ENCODE measurements around the gene MPP2. TPM values are rescaled to one million over a fixed set of nuclear protein-coding genes. Genes with fewer than 3 reads are reported as not detected.

Gene MPP2
- total and polyA plus RNA-seq, 2 of the 13 experiments (the other 11 are each of a cell fraction or from before 2014, with no cell fraction given), result 0.20 to 1.7 TPM

DNA sequence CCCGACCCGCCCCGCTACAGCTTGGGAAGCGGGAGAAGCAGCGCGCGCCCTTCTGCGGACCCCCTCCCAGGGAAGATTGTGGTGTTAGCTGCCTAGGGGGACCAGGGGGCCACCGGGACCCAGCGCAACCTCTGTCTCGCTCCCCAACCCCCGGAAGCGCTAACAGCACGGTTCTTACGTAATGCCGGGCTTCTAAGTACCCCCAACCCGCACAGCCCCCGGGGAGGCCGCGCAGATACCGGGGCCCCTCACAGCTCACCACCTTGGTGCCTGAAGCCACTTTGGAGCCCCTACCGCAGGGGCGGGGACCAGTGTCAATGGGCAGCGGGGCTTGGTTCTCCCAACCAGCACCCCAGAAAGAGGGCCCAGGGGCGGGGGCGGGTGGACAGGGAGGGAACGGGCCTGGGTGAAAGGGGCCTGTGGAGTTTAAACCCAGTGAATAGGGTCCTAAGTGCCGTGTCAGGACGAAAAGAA lies 348 bp downstream of the MPP2 start:
- peaks cover 2% of the 10 kb centered on the region; the same call in 1 of the 2 replicates for H4K20me1 ChIP-seq (ENCODE audit: insufficient read depth, low read length)
- FAIRE-seq, result no peak
- H3K27ac ChIP-seq (ENCODE audit: extremely low read length, insufficient read depth, low read length), result no peak overlapping the region
- ATAC-seq, result no peak; the same call in 2 of the 3 replicates
- H3K4me2 ChIP-seq (ENCODE audit: low read depth, low read length), result peak overlapping the region; percentile 63
- WGBS (ENCODE audit: low lambda C conversion rate), result 9% methylated on average over 22 of the region's 29 CpGs
- H2AFZ ChIP-seq (ENCODE audit: low read length), result no peak overlapping the region
- no peaks in the 10 kb centered on the region for H3K79me2 ChIP-seq (ENCODE audit: insufficient read depth, low read length)
- in situ Hi-C loops (cut with HindIII; ENCODE audit: extremely low pct_ligation_motif_present, low pct_unique_long_range_greater_than_20kb) (no loop called here), intact Hi-C loops (cut with micrococcal nuclease; ENCODE audit: unreplicated experiment) (no loop called here)
- H3K36me3 ChIP-seq (replicated peaks in 1 of 2; ENCODE audit: control insufficient read depth in 1 of 2, insufficient read depth in 2 of 2, low read length in 2 of 2), result no peaks in the 10 kb centered on the region
- peak overlapping the region; percentile 48 to 69 (median 60); a peak in 5 of 6 replicates for H3K4me3 ChIP-seq (replicated peaks in 1 of 3; ENCODE audit: insufficient read depth in 1 of 3, low read depth in 2 of 3, low read length in 3 of 3)
- peaks cover 22 to 85% of the 10 kb centered on the region in 2 experiments for H3K27me3 ChIP-seq (ENCODE audit: control insufficient read depth in 1 of 2, insufficient read depth in 2 of 2, low read length in 2 of 2)
- BruUV-seq (replicated peaks), result no TSS peak
- no peaks in the 10 kb centered on the region for H3K9me3 ChIP-seq (ENCODE audit: low read length)
- DNase-seq (ENCODE audit: low spot score), result no peak
- peaks cover 29% of the 10 kb centered on the region for H3K4me1 ChIP-seq (ENCODE audit: insufficient read depth, low read length)
- peak overlapping the region; percentile 4; the same call in 1 of the 2 replicates for H3K9ac ChIP-seq (ENCODE audit: insufficient read depth, low read depth, low read length)
- ChIA-PET POLR2A (no interaction called here), CTCF (ENCODE audit: low intra/inter-chr PET ratio, low total read pairs) (no interaction called here)
- peak; percentile 35; the same call in 1 of the 2 replicates for TF ChIP-seq HES4 (CRISPR knock-in tag; IDR thresholded peaks at IDR 0.05; ENCODE audit: borderline replicate concordance)
- TF ChIP-seq RAD51 (IDR thresholded peaks at IDR 0.05; ENCODE audit: borderline replicate concordance), result no peak
- TF ChIP-seq, protein P1, sequence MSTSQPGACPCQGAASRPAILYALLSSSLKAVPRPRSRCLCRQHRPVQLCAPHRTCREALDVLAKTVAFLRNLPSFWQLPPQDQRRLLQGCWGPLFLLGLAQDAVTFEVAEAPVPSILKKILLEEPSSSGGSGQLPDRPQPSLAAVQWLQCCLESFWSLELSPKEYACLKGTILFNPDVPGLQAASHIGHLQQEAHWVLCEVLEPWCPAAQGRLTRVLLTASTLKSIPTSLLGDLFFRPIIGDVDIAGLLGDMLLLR (CRISPR knock-in tag; IDR thresholded peaks at IDR 0.05), result no peak
- TF ChIP-seq NFIC (IDR thresholded peaks at IDR 0.05; ENCODE audit: low read length), result no peak
- TF ChIP-seq, protein P2, sequence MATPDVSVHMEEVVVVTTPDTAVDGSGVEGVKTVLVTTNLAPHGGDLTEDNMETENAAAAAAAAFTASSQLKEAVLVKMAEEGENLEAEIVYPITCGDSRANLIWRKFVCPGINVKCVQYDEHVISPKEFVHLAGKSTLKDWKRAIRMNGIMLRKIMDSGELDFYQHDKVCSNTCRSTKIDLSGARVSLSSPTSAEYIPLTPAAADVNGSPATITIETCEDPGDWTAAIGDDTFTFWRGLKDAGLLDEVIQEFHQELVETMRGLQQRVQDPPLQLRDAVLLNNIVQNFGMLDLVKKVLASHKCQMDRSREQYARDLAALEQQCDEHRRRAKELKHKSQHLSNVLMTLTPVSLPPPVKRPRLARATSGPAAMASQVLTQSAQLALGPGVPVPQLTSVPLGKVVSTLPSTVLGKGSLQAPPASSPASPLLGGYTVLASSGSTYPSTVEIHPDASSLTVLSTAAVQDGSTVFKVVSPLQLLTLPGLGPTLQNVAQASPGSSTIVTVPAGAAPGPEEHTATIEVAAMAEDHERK (CRISPR knock-in tag; IDR thresholded peaks at IDR 0.05; ENCODE audit: low read depth), result no peak
- TF ChIP-seq ZNF619 (CRISPR knock-in tag; IDR thresholded peaks at IDR 0.05), result no peak
- no peak for TF ChIP-seq KMT2A (CRISPR knock-in tag; IDR thresholded peaks at IDR 0.05)
- TF ChIP-seq, protein P3, sequence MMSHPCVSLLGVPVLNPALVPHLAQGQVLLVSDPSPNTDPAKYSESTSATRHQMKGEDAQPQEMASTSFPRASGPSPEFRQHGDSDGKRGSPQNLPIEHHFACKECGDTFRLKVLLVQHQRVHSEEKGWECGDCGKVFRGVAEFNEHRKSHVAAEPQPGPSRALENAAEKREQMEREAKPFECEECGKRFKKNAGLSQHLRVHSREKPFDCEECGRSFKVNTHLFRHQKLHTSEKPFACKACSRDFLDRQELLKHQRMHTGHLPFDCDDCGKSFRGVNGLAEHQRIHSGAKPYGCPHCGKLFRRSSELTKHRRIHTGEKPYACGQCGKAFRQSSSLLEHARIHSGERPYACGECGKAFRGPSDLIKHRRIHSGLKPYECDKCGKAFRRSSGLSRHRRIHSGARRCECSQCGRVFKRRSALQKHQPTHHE (CRISPR knock-in tag; IDR thresholded peaks at IDR 0.05; ENCODE audit: borderline replicate concordance), result no peak
- TF ChIP-seq, protein P4, sequence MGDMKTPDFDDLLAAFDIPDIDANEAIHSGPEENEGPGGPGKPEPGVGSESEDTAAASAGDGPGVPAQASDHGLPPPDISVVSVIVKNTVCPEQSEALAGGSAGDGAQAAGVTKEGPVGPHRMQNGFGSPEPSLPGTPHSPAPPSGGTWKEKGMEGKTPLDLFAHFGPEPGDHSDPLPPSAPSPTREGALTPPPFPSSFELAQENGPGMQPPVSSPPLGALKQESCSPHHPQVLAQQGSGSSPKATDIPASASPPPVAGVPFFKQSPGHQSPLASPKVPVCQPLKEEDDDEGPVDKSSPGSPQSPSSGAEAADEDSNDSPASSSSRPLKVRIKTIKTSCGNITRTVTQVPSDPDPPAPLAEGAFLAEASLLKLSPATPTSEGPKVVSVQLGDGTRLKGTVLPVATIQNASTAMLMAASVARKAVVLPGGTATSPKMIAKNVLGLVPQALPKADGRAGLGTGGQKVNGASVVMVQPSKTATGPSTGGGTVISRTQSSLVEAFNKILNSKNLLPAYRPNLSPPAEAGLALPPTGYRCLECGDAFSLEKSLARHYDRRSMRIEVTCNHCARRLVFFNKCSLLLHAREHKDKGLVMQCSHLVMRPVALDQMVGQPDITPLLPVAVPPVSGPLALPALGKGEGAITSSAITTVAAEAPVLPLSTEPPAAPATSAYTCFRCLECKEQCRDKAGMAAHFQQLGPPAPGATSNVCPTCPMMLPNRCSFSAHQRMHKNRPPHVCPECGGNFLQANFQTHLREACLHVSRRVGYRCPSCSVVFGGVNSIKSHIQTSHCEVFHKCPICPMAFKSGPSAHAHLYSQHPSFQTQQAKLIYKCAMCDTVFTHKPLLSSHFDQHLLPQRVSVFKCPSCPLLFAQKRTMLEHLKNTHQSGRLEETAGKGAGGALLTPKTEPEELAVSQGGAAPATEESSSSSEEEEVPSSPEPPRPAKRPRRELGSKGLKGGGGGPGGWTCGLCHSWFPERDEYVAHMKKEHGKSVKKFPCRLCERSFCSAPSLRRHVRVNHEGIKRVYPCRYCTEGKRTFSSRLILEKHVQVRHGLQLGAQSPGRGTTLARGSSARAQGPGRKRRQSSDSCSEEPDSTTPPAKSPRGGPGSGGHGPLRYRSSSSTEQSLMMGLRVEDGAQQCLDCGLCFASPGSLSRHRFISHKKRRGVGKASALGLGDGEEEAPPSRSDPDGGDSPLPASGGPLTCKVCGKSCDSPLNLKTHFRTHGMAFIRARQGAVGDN (CRISPR knock-in tag; IDR thresholded peaks at IDR 0.05), result peak; percentile 18; the same call in 1 of the 2 replicates
- TF ChIP-seq ZBTB7B (CRISPR knock-in tag; IDR thresholded peaks at IDR 0.05), result peak; percentile 20; the same call in 1 of the 2 replicates
- no peak for TF ChIP-seq ATAD3A (CRISPR knock-in tag; IDR thresholded peaks at IDR 0.05)
- TF ChIP-seq POLR2A (IDR thresholded peaks at IDR 0.05; ENCODE audit: insufficient read depth in 1 of 2, low read depth in 2 of 2, low read length in 2 of 2), result no peak
- TF ChIP-seq, protein P5, sequence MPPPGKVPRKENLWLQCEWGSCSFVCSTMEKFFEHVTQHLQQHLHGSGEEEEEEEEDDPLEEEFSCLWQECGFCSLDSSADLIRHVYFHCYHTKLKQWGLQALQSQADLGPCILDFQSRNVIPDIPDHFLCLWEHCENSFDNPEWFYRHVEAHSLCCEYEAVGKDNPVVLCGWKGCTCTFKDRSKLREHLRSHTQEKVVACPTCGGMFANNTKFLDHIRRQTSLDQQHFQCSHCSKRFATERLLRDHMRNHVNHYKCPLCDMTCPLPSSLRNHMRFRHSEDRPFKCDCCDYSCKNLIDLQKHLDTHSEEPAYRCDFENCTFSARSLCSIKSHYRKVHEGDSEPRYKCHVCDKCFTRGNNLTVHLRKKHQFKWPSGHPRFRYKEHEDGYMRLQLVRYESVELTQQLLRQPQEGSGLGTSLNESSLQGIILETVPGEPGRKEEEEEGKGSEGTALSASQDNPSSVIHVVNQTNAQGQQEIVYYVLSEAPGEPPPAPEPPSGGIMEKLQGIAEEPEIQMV (CRISPR knock-in tag; IDR thresholded peaks at IDR 0.05; ENCODE audit: low read depth), result no peak
- TF ChIP-seq HNRNPLL (IDR thresholded peaks at IDR 0.05; ENCODE audit: low read depth, low read length, poor library complexity, severe bottlenecking), result no peak

All from HepG2 (cell line).